GM12872 (cell line): ENCODE measurements around the gene RBM12.

Experiments used
- TF ChIP-seq, protein P1 (sequence below): IDR thresholded peaks from 3 replicates; pipeline ENCODE4 v1.5.1; 2011; ENCODE audit warnings: low read depth, mild to moderate bottlenecking, low read length, moderate library complexity; ENCODE audit not compliant: insufficient read depth

The RBM12 gene

GRCh38 chr20:35600993-35601973, 63.4 kb downstream of the RBM12 start:
- TF ChIP-seq, protein P1, sequence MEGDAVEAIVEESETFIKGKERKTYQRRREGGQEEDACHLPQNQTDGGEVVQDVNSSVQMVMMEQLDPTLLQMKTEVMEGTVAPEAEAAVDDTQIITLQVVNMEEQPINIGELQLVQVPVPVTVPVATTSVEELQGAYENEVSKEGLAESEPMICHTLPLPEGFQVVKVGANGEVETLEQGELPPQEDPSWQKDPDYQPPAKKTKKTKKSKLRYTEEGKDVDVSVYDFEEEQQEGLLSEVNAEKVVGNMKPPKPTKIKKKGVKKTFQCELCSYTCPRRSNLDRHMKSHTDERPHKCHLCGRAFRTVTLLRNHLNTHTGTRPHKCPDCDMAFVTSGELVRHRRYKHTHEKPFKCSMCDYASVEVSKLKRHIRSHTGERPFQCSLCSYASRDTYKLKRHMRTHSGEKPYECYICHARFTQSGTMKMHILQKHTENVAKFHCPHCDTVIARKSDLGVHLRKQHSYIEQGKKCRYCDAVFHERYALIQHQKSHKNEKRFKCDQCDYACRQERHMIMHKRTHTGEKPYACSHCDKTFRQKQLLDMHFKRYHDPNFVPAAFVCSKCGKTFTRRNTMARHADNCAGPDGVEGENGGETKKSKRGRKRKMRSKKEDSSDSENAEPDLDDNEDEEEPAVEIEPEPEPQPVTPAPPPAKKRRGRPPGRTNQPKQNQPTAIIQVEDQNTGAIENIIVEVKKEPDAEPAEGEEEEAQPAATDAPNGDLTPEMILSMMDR: peak; percentile 44

GRCh38 chr20:35600176-35600992, 64.3 kb downstream of the RBM12 start:
- TF ChIP-seq, protein P1: no peak

- TF ChIP-seq, protein P1: no peak
Measured at GRCh38 chr20:35599776-35600120, 65.0 kb downstream of the RBM12 start.
